H1 (cell line): ENCODE results near the gene ZNF709. TPM values are rescaled to one million over a fixed set of nuclear protein-coding genes. Genes with fewer than 3 reads are reported as not detected.

Experiments
- CTCF ChIA-PET: fragments of 300-600 bp; sonication (Branson Sonifier 250); formaldehyde crosslinking; loops from one replicate; lab custom pipeline; 2021; ENCODE audit not compliant: partially characterized antibody; lab: Charles Lee
- POLR2A ChIA-PET: fragments of 300-600 bp; sonication (Branson Sonifier 250); formaldehyde crosslinking; loops from one replicate; lab custom pipeline; 2021; ENCODE audit warnings: inconsistent platforms; ENCODE audit not compliant: partially characterized antibody; lab: Charles Lee
- DNase-seq, 2 experiments: peaks; one replicate each; pipeline versions ENCODE4 v3.0.0 to v3.0.0-alpha.2; 2010 to 2022; ENCODE audit warnings: low spot score in 2 of 2, low read depth in 1 of 2, mixed read lengths in 1 of 2
- FAIRE-seq: peaks from 2 replicates; lab custom pipeline; 2011; peaks lifted over from hg19 to GRCh38; lab: Jason Lieb, UNC
- H2AFZ ChIP-seq: 2 replicates; pipeline ENCODE4 v1.8.1; 2012; ENCODE audit warnings: low read length, inconsistent platforms
- H2AK5ac ChIP-seq: 2 replicates; pipeline ENCODE4 v1.6.1; 2013; ENCODE audit warnings: low read depth, low read length
- H2BK120ac ChIP-seq: replicated peaks from 2 replicates; pipeline ENCODE3; 2013; ENCODE audit warnings: low read depth, low read length, inconsistent platforms
- H2BK12ac ChIP-seq: 2 replicates; pipeline ENCODE4 v1.6.1; 2013; ENCODE audit warnings: low read depth, low read length
- H2BK15ac ChIP-seq: 2 replicates; pipeline ENCODE4 v1.6.1; 2013; ENCODE audit warnings: low read length
- H2BK20ac ChIP-seq: 2 replicates; pipeline ENCODE4 v1.6.1; 2013; ENCODE audit warnings: low read length
- H2BK5ac ChIP-seq: 2 replicates; pipeline ENCODE4 v1.6.1; 2013; ENCODE audit warnings: low read depth, low read length
- H3K14ac ChIP-seq: 2 replicates; pipeline ENCODE4 v1.6.1; 2013; ENCODE audit warnings: inconsistent platforms; ENCODE audit not compliant: insufficient read length
- H3K18ac ChIP-seq: 2 replicates; pipeline ENCODE4 v1.6.1; 2013; ENCODE audit warnings: low read length; ENCODE audit errors: extremely low read depth
- H3K23ac ChIP-seq: 2 replicates; pipeline ENCODE4 v1.6.1; 2013; ENCODE audit warnings: inconsistent platforms; ENCODE audit not compliant: insufficient read length
- H3K23me2 ChIP-seq: 2 replicates; pipeline ENCODE4 v1.6.1; 2013; ENCODE audit warnings: low read depth, low read length
- H3K27ac ChIP-seq: 2 replicates; pipeline ENCODE4 v1.6.1; 2011; ENCODE audit warnings: low read depth, low read length, inconsistent platforms
- H3K27me3 ChIP-seq, 4 experiments: replicated peaks in 1 of 4; 1 replicate in 1 of 4; 2 replicates in 3 of 4; pipeline versions ENCODE4 v1.6.1 to v1.8.1; 2011 to 2013; ENCODE audit warnings: low read length in 3 of 4, mild to moderate bottlenecking in 3 of 4, inconsistent platforms in 2 of 4, mixed read lengths in 2 of 4, moderate library complexity in 1 of 4; ENCODE audit not compliant: control insufficient read depth in 3 of 4, insufficient read depth in 3 of 4; ENCODE audit errors: extremely low read depth in 1 of 4
- H3K36me3 ChIP-seq, 4 experiments: 2 replicates each; pipeline versions ENCODE4 v1.6.1 to v1.8.1; 2011 to 2013; ENCODE audit warnings: mild to moderate bottlenecking in 4 of 4, low read length in 3 of 4, moderate library complexity in 2 of 4, control low read depth in 1 of 4, inconsistent platforms in 1 of 4; ENCODE audit not compliant: insufficient read depth in 4 of 4, control insufficient read depth in 2 of 4
- H3K4ac ChIP-seq: replicated peaks from 2 replicates; pipeline ENCODE3; 2013; ENCODE audit warnings: low read length, low read depth, mixed read lengths, inconsistent platforms; ENCODE audit not compliant: insufficient read length
- H3K4me1 ChIP-seq, 4 experiments: replicated peaks in 1 of 4; 1 replicate in 1 of 4; 2 replicates in 3 of 4; pipeline versions ENCODE4 v1.6.1 to v1.8.1; 2011 to 2013; ENCODE audit warnings: low read length in 3 of 4, inconsistent platforms in 2 of 4, mixed read lengths in 1 of 4; ENCODE audit not compliant: insufficient read depth in 4 of 4, control insufficient read depth in 3 of 4
- H3K4me2 ChIP-seq, 2 experiments: 2 replicates each; pipeline versions ENCODE4 v1.6.1 to v1.8.1; 2011 to 2013; ENCODE audit warnings: low read depth in 2 of 2, low read length in 2 of 2, control low read depth in 1 of 2, inconsistent platforms in 1 of 2, mild to moderate bottlenecking in 1 of 2; ENCODE audit not compliant: insufficient read depth in 1 of 2
- H3K4me3 ChIP-seq, 4 experiments: fragments of 200-600, 300-600 bp in 1 of 4; sonication (generic), shearing (Covaris generic), sonication (Bioruptor Twin) in 1 of 4; 2 replicates each; pipeline versions ENCODE4 v1.5.1 to v1.8.1; 2011 to 2016; ENCODE audit warnings: low read length in 4 of 4, low read depth in 3 of 4, control low read depth in 2 of 4, inconsistent platforms in 2 of 4, mild to moderate bottlenecking in 2 of 4, mixed read lengths in 1 of 4, moderate library complexity in 1 of 4; ENCODE audit not compliant: insufficient read depth in 2 of 4; ENCODE audit errors: extremely low read depth in 1 of 4
- H3K56ac ChIP-seq: replicated peaks from 2 replicates; pipeline ENCODE3; 2013; ENCODE audit warnings: low read depth, mild to moderate bottlenecking, mixed read lengths, low read length, inconsistent platforms; ENCODE audit not compliant: insufficient read length
- H3K79me1 ChIP-seq: 2 replicates; pipeline ENCODE4 v1.6.1; 2013; ENCODE audit warnings: low read depth, low read length, control low read depth
- H3K79me2 ChIP-seq, 2 experiments: 2 replicates each; pipeline versions ENCODE4 v1.6.1 to v1.8.1; 2012 to 2013; ENCODE audit warnings: low read length in 2 of 2, mild to moderate bottlenecking in 2 of 2, inconsistent platforms in 1 of 2; ENCODE audit not compliant: insufficient read depth in 2 of 2, control insufficient read depth in 1 of 2
- H3K9ac ChIP-seq, 4 experiments: replicated peaks in 1 of 4; 1 replicate in 1 of 4; 2 replicates in 3 of 4; pipeline versions ENCODE4 v1.6.1 to v1.8.1; 2011 to 2013; ENCODE audit warnings: low read depth in 3 of 4, low read length in 3 of 4, control low read depth in 2 of 4, mild to moderate bottlenecking in 2 of 4, moderate library complexity in 2 of 4, inconsistent platforms in 1 of 4; ENCODE audit errors: extremely low read depth in 1 of 4
- H3K9me3 ChIP-seq, 2 experiments: 2 replicates each; pipeline versions ENCODE4 v1.6.1 to v1.8.1; 2012 to 2013; ENCODE audit warnings: mild to moderate bottlenecking in 2 of 2, moderate library complexity in 2 of 2, control low read depth in 1 of 2, inconsistent platforms in 1 of 2, low read depth in 1 of 2, low read length in 1 of 2, mixed read lengths in 1 of 2; ENCODE audit not compliant: insufficient read depth in 2 of 2
- H4K20me1 ChIP-seq, 2 experiments: replicated peaks in 1 of 2; 2 replicates each; pipeline versions ENCODE3 to v1.8.1; 2011 to 2013; ENCODE audit warnings: inconsistent platforms in 2 of 2, low read length in 2 of 2, mild to moderate bottlenecking in 1 of 2; ENCODE audit not compliant: insufficient read depth in 2 of 2, control insufficient read depth in 1 of 2
- H4K5ac ChIP-seq: 2 replicates; pipeline ENCODE4 v1.6.1; 2013; ENCODE audit warnings: low read length, low read depth, mixed read lengths, inconsistent platforms; ENCODE audit not compliant: insufficient read length
- H4K8ac ChIP-seq: 2 replicates; pipeline ENCODE4 v1.8.0; 2013; ENCODE audit warnings: mild to moderate bottlenecking, moderate library complexity, low read length, inconsistent platforms; ENCODE audit not compliant: insufficient read depth; ENCODE audit errors: extremely low read depth
- H4K91ac ChIP-seq: replicated peaks from 2 replicates; pipeline ENCODE3; 2013; ENCODE audit warnings: low read length, mixed read lengths, inconsistent platforms; ENCODE audit not compliant: insufficient read length
- BCL11A ChIP-seq, 2 experiments: IDR thresholded peaks; one replicate each; pipeline ENCODE4 v1.6.1; 2011; ENCODE audit warnings: low read depth in 2 of 2, low read length in 2 of 2, mild to moderate bottlenecking in 2 of 2
- CEBPB ChIP-seq: IDR thresholded peaks from 2 replicates; pipeline ENCODE4 v1.6.1; 2012; ENCODE audit warnings: low read depth, low read length
- RAD21 ChIP-seq, 2 experiments: IDR thresholded peaks in 1 of 2; conservative IDR thresholded peaks in 1 of 2; 2 replicates each; pipeline ENCODE4 v1.6.1; 2011; ENCODE audit warnings: low read depth in 2 of 2, low read length in 2 of 2, improper control_type of control experiment in 1 of 2, inconsistent platforms in 1 of 2, mild to moderate bottlenecking in 1 of 2, moderate library complexity in 1 of 2
- WGBS, 2 experiments: shearing (Covaris generic) in 1 of 2; methylation state at CpG; one replicate each; pipeline versions ENCODE4 v1.1.6 to v1.1.7; 2013 to 2015; ENCODE audit warnings: low lambda C conversion rate in 2 of 2, mixed read lengths in 2 of 2, inconsistent platforms in 1 of 2, low coverage in 1 of 2, missing lambda C conversion rate in 1 of 2; ENCODE audit not compliant: insufficient replicate concordance in 2 of 2, insufficient coverage in 1 of 2, insufficient read length in 1 of 2; ENCODE audit errors: extremely low coverage in 1 of 2, missing lambda C conversion rate in 1 of 2; 5-methylcytosine and 5-hydroxymethylcytosine counted together
- polyA plus RNA-seq, 7 experiments: library from polyadenylated mRNA; depleted of rRNA in 3 of 7; stranded (reverse) in 5 of 7; unstranded in 2 of 7; fragments of >200 nt in 5 of 7; fragments of 200-250 nt in 2 of 7; gene quantifications; 1 replicate in 5 of 7; 2 replicates in 1 of 7; 4 replicates in 1 of 7; pipeline versions ENCODE4 v1.2.1 to v1.2.3, GENCODE V29; 2011 to 2013; ENCODE audit warnings: missing spikeins in 2 of 7, mixed read lengths in 2 of 7
- total RNA-seq: library from RNA; stranded (reverse); fragmentation: NEBNext Ultra II Directional; extraction: Animal tissue kit (Norgen Biotek cat#: 25700); gene quantifications from 2 replicates; pipeline ENCODE4 v1.2.1, GENCODE V29; 2021
- TF ChIP-seq, protein P1 (sequence below), 3 experiments: IDR thresholded peaks; 1 replicate in 2 of 3; 2 replicates in 1 of 3; pipeline versions ENCODE4 v1.5.1 to v1.6.1; 2011; ENCODE audit warnings: low read length in 3 of 3, mild to moderate bottlenecking in 3 of 3, inconsistent platforms in 2 of 3, low read depth in 1 of 3, moderate library complexity in 1 of 3; ENCODE audit not compliant: insufficient read depth in 1 of 3; ENCODE audit errors: control extremely low read depth in 1 of 3
- TF ChIP-seq, protein P2 (sequence below): IDR thresholded peaks from 2 replicates; pipeline ENCODE4 v1.6.1; 2012; ENCODE audit warnings: low read length, inconsistent platforms

The ZNF709 gene
- total and polyA plus RNA-seq, 2 of the 8 experiments (the other 6 are each of a cell fraction or from before 2014, with no cell fraction given) = 1.3 to 2.2 TPM

DNA sequence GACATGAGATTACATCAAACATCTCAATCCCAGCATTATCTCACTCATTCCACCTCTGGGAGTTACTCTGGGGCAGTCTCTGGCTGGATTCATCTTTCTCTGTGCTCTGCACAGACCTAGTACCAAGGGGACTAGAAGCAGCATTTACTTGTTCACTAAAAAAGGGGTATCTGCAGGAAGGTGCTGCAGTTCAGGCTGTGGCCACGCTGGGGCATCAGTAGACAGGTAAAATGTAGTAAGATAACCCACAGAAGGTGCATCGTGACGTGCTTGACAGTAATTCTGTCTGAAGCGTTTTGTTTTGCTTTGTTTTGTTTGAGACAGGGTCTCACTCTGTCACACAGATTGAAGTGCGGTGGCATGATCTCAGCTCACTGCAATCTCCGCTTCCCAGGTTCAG is 37.4 kb upstream of the ZNF709 start:
- H3K4me3 ChIP-seq = no peak overlapping the region
- H2BK15ac ChIP-seq = no peak overlapping the region
- POLR2A ChIA-PET = no interaction called here
- peaks cover 60 to 79% of the 10 kb centered on the region in 2 experiments for H3K9me3 ChIP-seq
- no peaks in the 10 kb centered on the region for H3K79me1 ChIP-seq
- no peak overlapping the region for H2BK120ac ChIP-seq
- no peak overlapping the region for H4K91ac ChIP-seq
- FAIRE-seq = peak; percentile 28
- no peak overlapping the region for H3K4me2 ChIP-seq
- peaks cover 13 to 35% (median 20%) of the 10 kb centered on the region in 4 experiments for H3K36me3 ChIP-seq
- H3K4ac ChIP-seq = no peak overlapping the region
- no peak overlapping the region for H4K5ac ChIP-seq
- no peaks in the 10 kb centered on the region for H3K79me2 ChIP-seq
- no peak overlapping the region for H2BK20ac ChIP-seq
- no peak overlapping the region for H4K8ac ChIP-seq
- no peaks in the 10 kb centered on the region for H3K23me2 ChIP-seq
- no peak overlapping the region for H2AK5ac ChIP-seq
- H3K23ac ChIP-seq = no peak overlapping the region
- H2AFZ ChIP-seq = no peak overlapping the region
- peak; percentile 51 to 53 for DNase-seq
- CTCF ChIA-PET = interaction anchor here (0.6 to 1.4 kb wide), 3 partner anchors 8 to 83 kb away, joined by 3 read pairs; no protein-coding TSS in a partner anchor
- no peak overlapping the region for H3K18ac ChIP-seq
- H3K9ac ChIP-seq = no peak overlapping the region
- no peak overlapping the region for H3K56ac ChIP-seq
- no peak overlapping the region for H2BK5ac ChIP-seq
- 73% methylated on average over 6 of the region's 6 CpGs; no CpG with 5 or more reads in 1 of the 2 experiments for WGBS, 2 experiments
- H3K27me3 ChIP-seq = no peaks in the 10 kb centered on the region
- H3K14ac ChIP-seq = no peak overlapping the region
- H3K4me1 ChIP-seq = no peaks in the 10 kb centered on the region
- H4K20me1 ChIP-seq = no peaks in the 10 kb centered on the region
- H2BK12ac ChIP-seq = no peak overlapping the region
- TF ChIP-seq, protein P1, sequence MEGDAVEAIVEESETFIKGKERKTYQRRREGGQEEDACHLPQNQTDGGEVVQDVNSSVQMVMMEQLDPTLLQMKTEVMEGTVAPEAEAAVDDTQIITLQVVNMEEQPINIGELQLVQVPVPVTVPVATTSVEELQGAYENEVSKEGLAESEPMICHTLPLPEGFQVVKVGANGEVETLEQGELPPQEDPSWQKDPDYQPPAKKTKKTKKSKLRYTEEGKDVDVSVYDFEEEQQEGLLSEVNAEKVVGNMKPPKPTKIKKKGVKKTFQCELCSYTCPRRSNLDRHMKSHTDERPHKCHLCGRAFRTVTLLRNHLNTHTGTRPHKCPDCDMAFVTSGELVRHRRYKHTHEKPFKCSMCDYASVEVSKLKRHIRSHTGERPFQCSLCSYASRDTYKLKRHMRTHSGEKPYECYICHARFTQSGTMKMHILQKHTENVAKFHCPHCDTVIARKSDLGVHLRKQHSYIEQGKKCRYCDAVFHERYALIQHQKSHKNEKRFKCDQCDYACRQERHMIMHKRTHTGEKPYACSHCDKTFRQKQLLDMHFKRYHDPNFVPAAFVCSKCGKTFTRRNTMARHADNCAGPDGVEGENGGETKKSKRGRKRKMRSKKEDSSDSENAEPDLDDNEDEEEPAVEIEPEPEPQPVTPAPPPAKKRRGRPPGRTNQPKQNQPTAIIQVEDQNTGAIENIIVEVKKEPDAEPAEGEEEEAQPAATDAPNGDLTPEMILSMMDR (IDR thresholded peaks at IDR 0.05; ENCODE audit: control extremely low read depth in 1 of 3, insufficient read depth in 1 of 3, low read depth in 1 of 3, low read length in 3 of 3) = peak; percentile 42 to 65 (median 48)
- TF ChIP-seq CEBPB = no peak
- TF ChIP-seq, protein P2, sequence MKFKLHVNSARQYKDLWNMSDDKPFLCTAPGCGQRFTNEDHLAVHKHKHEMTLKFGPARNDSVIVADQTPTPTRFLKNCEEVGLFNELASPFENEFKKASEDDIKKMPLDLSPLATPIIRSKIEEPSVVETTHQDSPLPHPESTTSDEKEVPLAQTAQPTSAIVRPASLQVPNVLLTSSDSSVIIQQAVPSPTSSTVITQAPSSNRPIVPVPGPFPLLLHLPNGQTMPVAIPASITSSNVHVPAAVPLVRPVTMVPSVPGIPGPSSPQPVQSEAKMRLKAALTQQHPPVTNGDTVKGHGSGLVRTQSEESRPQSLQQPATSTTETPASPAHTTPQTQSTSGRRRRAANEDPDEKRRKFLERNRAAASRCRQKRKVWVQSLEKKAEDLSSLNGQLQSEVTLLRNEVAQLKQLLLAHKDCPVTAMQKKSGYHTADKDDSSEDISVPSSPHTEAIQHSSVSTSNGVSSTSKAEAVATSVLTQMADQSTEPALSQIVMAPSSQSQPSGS = no peak
- peak; percentile 53 to 63 for TF ChIP-seq RAD21 (IDR thresholded peaks at IDR 0.05 in 1 of 2, conservative IDR thresholded peaks at IDR 0.05 in 1 of 2; ENCODE audit: low read depth in 2 of 2, low read length in 2 of 2)
- TF ChIP-seq BCL11A (IDR thresholded peaks at IDR 0.05; ENCODE audit: low read depth in 2 of 2, low read length in 2 of 2) = no peak
- H3K27ac ChIP-seq = no peak overlapping the region
